Right renal pelvis (tissue), 4 donors: ENCODE results near the gene CD70. TPM values are rescaled to one million over a fixed set of nuclear protein-coding genes. Genes with fewer than 3 reads are reported as not detected.
"Not testable (repeated sequence)": the region's sequence is repeated elsewhere in the genome, so short reads cannot be mapped to it uniquely, and the experiment has no call there.

Experiments used
- DNase-seq, 4 donors: peaks; one replicate each; pipeline ENCODE4 v3.0.0-alpha.2; 2013; ENCODE audit warnings: low read depth in 4 of 4, low spot score in 3 of 4, missing footprints in 1 of 4
- polyA plus RNA-seq, 4 donors: library from polyadenylated mRNA; unstranded; fragments of 120-200 nt; gene quantifications; one replicate each; pipeline ENCODE4 v1.2.1, GENCODE V29; 2013; ENCODE audit not compliant: insufficient read length in 4 of 4

Gene CD70, protein sequence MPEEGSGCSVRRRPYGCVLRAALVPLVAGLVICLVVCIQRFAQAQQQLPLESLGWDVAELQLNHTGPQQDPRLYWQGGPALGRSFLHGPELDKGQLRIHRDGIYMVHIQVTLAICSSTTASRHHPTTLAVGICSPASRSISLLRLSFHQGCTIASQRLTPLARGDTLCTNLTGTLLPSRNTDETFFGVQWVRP
- polyA plus RNA-seq = under 1 TPM in 1 of 4 donors, not detected in 3; 0.18 TPM

DNA sequence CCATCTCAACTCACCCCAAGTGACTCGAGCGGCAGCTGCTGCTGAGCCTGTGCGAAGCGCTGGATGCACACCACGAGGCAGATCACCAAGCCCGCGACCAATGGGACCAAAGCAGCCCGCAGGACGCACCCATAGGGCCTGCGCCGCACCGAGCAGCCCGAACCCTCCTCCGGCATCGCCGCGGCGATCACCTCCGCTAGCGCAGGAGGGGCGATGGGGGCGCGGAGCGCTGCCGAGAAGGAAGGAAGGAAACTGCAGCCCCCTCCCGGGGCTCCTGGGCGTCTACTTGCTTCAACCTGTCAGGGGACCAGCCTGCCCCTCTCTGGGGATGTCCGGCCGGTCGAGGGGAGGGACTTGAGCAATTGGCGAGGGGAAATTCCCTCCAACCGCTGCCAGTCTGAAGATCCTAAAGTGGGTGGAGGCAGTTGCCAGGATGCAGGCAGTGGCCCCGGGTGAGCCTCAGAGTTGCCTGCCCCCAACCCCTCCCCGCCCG is at the start of gene CD70:
CD70 (minus strand) TSS at position 324 of the 493 bp plus-strand sequence; CDS start at position 176, 148 bp downstream.
- no peak for DNase-seq

DNA sequence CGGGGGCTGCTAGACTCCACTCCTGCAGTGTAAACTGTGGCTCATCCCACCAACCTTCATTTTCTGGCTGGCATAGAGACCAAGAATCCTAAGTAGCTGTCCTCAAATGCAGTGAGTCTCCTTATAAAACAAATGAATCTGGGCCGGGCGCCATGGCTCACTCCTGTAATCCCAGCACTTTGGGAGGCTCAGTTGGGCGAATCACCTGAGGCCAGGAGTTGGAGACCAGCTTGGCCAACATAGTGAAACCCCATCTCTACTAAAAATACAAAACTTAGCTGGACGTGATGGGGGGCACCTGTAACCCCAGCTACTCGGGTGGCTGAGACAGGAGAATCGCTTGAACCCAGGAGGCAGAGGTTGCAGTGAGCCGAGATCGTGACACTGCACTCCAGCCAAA is 49.4 kb upstream of the CD70 start:
- not testable (repeated sequence) for DNase-seq

DNA sequence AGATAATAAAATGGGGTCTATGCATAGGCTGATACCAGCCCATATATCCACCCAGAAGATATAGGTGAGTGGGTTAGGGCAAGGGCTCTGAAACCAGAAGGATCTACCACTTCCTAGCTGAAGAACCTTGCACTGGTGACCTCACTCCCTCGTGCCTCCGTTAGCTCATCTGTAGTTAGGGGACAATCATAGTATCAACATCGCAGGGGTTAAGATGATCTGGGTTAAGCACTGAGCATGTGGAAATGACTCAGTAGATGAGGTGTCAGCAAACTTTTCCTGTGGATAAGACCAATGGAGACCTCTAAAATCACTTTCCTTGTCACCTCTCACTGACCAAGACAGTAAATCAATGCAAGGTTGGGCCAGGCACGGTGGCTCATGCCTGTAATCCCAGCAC is 48.5 kb upstream of the CD70 start:
- no peak for DNase-seq

DNA sequence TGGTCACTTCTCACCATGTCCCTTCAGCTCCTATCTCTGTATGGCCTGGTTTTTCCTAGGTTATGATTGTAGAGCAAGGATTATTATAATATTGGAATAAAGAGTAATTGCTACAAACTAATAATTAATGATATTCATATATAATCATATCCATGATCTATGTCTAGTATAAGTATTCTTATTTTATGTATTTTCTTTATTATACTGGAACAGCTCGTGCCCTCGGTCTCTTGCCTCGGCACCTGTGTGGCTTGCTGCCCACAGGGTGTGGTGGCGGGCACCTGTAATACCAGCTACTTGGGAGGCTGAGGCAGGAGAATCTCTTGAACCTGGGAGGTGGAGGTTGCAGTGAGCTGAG is 42.5 kb upstream of the CD70 start:
- DNase-seq = not testable (repeated sequence)

DNA sequence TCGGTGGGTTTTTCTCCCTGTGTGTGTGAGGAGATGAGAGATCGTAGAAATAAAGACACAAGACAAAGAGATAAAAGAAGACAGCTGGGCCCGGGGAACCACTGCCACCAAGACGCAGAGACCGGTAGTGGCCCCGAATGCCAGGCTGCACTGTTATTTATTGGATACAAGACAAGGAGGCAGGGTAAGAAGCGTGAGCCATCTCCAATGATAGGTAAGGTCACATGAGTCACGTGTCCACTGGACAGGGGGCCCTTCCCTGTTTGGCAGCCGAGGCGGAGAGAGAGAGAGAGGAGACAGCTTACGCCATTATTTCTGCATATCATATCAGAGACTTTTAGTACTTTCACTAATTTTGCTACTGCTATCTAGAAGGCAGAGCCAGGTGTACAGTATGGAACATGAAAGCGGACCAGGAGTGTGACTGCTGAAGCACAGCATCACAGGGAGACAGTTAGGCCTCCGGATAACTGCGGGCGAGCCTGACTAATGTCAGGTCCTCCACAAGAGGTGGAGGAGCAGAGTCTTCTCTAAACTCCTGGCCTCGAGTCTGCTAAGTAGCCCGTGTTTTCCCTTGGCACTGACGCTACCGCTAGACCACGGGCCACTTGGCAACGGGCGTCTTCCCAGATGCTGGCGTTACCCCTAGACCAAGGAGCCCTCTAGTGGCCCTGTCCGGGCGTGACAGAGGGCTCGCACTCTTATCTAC is 42.0 kb upstream of the CD70 start:
- peak in 3 of 4 donors; percentile 10 to 18 (median 16) for DNase-seq

DNA sequence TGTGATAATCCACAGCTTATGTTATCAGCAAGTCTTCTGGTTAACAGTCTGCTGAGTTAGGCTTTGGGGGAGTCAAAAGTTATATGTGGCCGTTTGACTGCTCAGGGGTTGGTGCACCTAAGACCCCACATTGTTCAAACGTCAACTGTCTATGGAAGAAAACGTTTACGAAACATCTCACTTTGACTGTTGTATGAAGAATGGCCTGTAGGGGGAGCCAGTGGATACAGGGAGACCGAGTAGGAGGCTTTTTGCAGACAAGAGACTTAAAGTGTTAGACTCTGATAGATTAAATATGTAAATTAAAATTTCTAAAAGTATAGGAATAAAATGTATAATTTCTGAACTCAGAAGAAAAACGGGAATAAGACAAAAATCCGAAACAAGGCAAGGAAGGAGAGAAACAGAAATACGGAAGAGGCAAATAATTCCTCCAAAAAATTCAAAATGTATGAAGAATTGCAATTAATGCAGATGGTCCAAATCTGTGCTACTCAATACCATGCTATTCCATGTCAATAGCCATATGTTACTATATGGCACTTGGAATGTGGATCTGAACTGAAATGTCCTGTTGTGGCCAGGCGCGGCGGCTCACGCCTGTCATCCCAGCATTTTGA is 41.2 kb upstream of the CD70 start:
- DNase-seq = peak; percentile 60 to 72 (median 66)

DNA sequence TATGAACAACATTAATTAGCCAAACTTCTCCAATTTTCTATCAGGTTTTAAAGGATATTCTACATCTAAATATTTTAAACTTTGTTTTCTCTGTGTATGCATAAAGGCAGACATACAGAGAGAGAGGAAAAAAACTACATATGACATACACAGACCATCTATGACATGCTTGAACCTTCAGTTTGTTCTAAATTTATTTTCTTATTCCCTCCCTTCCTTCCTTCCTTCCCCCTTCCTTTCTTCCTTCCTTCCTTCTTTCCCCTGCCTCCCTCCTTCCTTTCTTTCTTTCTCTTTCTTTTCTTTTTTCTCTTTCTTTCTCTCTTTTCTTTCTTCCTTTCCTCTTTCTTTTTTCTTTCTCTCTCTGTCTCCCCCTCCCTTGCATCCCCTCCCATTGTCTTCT is 35.8 kb upstream of the CD70 start:
- no peak for DNase-seq

DNA sequence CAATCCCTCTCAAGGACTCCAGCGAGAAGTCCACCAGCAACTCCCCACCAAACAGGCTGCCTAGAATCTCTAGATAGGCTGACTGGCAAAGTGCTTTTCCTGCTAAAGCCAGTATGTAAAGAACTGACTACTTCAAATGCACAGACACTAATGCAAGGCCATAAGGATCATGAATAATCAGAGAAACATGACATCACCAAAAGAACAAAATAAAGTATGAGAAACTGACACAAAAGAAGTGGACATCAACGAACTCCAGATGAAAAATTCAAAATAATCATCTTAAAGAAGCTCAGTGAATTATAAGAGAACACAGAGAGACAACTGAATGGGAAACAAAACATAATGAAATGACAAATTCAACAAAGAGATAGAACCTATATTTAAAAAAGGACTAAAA is 26.4 kb upstream of the CD70 start:
- DNase-seq = no peak

DNA sequence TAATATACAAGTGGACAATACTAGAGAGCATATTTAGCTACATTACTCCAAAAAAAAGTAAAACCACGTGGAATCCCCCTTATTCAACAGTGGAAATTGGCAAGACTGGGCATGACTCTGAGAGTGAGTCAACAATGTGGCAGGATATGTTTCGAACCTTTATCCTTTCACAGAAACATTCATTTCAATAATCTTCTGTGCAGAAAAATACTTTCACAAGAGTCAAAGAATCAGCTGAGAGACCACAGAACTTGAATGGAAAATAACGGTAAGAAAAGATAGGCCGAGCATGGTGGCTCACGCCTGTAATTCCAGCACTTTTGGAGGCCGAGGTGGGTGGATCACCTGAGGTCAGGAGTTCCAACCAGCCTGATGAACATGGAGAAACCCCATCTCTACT is 25.1 kb upstream of the CD70 start:
- DNase-seq = no peak

DNA sequence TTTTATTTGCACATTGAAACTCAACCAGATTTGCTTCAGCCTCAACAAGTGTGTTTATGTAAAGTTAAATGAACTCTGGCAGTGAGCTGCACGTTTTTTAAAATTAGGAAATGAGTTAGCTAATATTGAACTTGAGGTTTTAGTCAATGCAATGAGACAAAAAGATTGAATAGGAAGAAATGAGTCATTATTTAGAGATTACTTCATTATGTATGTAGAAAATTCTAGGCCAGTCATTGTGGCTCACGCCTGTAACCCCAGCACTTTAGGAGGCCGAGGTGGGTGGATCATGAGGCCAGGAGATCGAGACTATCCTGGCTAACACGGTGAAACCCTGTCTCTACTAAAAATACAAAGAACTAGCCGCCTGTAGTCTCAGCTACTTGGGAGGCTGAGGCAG is 22.8 kb upstream of the CD70 start:
- DNase-seq = no peak

DNA sequence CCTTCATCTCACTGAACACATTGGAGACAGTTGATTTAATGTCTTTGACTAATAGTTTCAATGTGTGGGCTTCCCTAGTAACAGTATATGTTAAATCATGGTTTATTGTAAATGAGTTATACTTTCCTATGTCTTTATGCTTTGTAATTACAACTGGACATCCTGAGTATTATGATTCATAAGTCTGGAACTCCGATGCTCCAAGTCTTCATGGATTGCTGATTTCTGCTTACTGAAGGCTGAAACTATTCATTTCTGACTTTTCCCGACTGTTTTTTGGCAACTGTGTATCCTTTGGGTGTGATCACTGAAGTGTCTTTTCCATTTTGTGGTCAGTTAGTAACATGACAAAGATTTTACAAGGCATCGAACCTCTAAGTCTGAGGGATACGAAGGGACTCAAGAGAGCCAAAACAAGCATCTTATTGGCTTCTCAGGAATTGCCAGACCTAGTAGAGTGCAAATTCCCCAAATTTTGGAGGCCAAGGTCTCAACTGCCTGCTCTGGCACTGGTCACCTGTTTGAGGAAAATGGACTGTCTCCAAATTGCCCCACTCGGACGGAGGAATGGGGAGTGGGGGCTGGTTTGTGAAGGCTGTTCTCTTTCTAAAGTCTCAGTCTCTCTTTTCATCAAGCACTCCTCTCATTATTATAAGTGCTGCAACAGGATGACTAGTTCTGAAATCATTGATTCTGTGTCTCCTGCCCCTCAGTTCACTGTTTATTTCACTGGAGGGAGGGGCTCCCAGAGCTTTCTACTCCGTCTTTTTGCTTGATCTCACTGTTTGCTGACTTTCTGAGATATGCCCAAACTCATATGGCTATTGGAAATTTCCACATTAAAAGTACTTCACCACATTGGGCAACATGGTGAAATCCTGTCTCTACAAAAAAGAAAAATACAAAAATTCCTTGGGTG is 20.2 kb upstream of the CD70 start:
- no peak for DNase-seq

DNA sequence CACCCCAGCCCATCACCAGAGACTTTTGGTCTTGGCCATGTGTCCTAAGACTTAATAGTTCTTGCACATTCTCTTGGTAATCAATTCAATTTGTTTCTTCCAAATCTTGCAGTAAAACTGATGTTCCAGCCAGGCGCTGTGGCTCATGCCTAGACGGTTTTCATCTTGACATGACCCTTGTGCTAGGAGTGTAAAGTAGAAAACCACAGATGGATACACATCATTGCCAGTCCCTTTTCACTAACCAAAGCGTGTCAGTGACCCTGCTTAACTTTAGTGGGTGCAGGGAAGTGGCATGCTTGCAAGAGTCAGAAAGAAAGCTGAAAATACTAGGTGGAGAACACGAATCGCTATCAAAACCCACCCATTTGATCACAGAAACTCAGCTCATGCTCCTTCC is 18.0 kb upstream of the CD70 start:
- DNase-seq = no peak

DNA sequence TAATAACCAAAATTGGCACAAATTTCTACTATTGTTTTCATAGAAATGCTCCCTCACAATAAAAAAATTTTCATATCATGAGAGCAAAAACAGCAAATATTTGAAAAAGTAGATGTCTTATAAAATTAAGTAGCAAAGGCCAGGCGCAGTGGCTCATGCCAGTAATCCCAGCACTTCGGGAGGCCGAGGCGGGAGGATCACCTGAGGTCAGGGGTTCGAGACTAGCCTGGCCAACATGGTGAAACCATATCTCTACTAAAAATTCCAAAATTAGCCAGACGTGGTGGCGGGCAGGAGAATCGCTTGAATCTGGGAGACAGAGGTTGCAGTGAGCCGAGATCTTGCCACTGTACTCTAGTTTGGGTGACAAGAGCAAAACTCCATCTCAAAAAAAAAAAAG is 17.2 kb upstream of the CD70 start:
- not testable (repeated sequence) for DNase-seq

DNA sequence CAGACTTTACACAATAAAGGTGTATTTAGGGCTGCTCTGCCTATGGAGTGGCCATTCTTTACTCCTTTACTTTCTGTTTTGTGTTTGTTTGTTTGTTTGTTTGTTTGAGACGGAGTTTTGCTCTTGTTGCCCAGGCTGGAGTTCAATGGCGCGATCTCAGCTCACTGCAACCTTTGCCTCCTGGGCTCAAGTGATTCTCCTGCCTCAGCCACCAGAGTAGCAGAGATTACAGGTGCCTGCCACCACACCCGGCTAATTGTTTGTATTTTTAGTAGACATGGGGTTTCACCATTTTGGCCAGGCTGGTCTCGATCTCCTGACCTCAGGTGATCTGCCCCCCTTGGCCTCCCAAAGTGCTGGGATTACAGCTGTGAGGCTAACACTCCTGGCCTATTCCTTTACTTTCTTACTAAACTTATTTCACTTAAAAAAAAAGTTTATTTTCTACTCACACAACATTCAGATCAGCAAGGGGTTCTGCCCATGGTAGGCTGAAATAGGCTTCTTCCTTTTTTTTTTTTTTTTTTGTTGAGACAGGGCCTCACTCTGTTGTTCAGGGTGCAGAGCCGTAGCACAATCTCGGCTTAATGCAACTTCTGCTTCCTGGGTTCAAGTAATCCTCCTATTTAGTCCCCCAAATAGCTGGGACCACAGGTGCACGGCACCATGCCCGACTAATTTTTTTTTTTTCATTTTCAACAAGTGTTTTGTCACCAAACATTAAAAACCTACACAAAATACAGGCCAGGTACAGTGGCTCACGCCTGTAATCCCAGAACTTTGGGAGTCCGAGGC is 15.5 kb upstream of the CD70 start:
- not testable (repeated sequence) for DNase-seq

DNA sequence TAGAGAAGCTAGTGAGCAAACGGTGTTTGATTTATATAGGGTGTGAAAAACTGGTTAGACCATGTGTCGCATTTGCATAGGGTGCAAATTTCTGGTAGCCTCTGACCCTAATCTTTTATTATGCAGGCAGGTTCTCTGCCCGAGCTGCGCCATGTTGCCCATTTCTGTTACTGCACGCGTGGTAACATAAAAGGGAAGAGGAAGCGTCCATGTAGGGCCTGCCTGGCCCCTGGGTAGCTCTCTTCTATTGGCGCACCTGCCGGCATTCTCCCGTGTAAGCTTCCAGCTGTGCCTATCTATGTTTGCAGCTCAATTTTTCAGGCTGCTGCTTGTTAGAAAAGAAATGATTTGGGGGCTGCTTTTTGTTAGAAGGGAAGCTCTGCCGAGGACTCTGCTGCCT is 14.0 kb upstream of the CD70 start:
- DNase-seq = no peak

DNA sequence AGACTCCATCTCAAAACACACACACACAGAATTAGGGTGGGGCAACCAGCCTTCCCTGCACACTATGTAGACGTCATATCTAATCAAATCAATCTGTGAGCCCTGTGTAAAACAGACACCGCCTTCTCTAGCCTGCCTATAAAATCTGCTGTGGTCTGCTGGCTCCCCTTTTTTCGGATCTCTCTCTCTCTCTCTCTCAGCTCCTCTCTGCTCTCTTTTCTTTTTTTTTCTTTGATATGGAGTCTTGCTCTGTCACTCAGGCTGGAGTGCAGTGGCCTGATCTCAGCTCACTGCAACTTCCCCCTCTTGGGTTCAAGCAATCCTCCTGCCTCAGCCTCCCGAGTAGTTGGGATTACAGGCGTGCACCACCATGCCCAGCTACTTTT is 11.8 kb upstream of the CD70 start:
- DNase-seq = no peak

DNA sequence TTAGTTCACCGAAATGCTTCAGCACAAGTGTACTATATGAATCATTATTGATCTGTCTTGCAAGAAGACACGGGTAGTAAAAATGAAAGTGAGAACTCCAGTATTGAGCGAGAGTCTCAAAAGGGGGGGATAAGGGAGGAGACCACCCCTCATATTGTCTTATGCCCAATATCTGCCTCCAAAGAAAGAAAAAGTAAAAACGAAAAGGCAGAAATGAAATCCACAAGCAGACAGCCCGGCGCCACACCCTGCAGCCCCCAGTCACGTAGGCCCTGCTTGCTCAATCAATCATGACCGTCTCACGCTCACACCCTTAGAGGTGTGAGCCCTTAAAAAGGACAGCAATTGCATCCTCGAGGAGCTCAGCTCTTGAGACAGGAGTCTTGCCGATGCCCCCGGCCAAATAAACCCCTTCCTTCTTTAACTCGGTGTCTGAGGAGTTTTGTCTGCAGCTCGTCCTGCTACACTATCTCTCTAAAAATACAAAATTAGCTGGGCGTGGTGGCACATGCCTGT is 10.6 kb upstream of the CD70 start:
- not testable (repeated sequence) for DNase-seq

DNA sequence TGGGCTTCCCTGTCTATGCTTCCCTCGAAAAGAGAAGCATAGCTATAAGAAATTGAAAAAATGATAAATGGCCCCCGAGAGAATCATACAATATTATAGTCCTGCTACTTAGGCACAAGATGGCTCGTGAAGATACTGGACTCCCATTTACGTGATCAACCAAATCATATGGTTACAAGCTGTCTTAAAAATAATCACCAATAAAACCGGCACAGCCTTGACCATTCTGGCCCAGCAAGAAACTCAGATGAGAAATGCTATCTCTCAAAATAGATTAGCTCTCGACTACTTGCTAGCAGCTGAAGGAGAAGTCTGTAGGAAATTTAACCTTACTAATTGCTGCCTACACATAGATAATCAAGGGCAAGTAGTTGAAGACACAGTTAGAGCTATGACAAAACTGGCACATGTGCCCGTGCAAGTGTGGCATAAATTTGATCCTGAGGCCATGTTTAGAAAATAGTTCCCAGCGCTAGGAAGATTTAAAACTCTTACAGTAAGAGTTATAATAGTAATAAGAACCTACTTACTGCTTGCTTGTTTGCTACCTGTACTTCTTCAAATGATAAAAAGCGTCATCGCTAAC is 10.1 kb upstream of the CD70 start:
- not testable (repeated sequence) for DNase-seq

DNA sequence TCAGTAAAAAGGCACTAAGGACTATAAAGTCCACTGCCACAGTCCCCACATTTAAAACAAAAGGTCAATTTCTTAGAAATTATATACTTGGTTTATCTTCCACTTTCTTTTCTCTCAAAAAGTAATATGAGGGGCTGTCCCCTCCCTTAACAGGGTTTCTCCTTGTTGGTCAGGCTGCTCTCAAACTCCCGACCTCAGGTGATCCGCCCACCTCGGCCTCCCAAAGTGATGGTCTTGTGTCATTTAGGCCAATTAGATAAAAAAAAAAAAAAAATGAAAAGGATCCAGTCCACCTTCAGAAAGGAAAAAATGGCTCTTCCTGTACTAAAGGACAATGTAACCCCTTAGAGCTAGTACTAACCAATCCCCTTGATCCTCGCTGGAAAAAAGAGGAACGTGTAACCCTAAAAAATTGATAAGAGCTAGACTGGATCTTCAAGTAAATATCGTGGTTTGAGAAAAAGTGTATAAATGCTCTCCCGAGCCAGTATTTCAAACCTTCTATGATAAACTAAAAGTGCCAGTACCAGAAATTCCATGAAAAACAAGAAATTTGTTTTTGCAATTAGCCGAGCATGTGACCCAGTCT is 9.0 kb upstream of the CD70 start:
- no peak for DNase-seq
